ENCODE data around the gene RCSD1.

Gene RCSD1

GRCh38 chr1:167623951-167624350 is 6.1 kb upstream of the RCSD1 start:
- no peaks in the 10 kb centered on the region for H3K9me3 Mint-ChIP-seq
- DNase-seq (ENCODE audit: low spot score in 2 of 2) (no peak), ATAC-seq (replicated peaks; ENCODE audit: extremely low read depth, poor library complexity, severe bottlenecking) (no peak)
- H3K36me3 Mint-ChIP-seq (ENCODE audit: insufficient read depth), result peaks cover 9% of the 10 kb centered on the region
- H3K4me1 Mint-ChIP-seq, result peaks cover 53% of the 10 kb centered on the region
- no peaks in the 10 kb centered on the region for H3K27me3 Mint-ChIP-seq
- H3K27ac Mint-ChIP-seq (ENCODE audit: low read depth), result no peak overlapping the region
- H3K4me3 Mint-ChIP-seq, result no peak overlapping the region

GRCh38 chr1:167625040-167625823 is 4.8 kb upstream of the RCSD1 start:
- ATAC-seq (replicated peaks; ENCODE audit: extremely low read depth, poor library complexity, severe bottlenecking), result no peak
- Mint-ChIP-seq H3K27me3 (no peaks in the 10 kb centered on the region), H3K27ac (ENCODE audit: low read depth) (no peak overlapping the region), H3K9me3 (no peaks in the 10 kb centered on the region), H3K4me3 (no peak overlapping the region), H3K4me1 (peaks cover 53% of the 10 kb centered on the region), H3K36me3 (ENCODE audit: insufficient read depth) (peaks cover 16% of the 10 kb centered on the region)
- no peak for DNase-seq (ENCODE audit: low spot score in 2 of 2)

- Mint-ChIP-seq H3K27me3 (no peaks in the 10 kb centered on the region), H3K27ac (ENCODE audit: low read depth) (peak overlapping the region; percentile 97), H3K4me3 (peak overlapping the region; percentile 94), H3K9me3 (no peaks in the 10 kb centered on the region), H3K36me3 (ENCODE audit: insufficient read depth) (peaks cover 20% of the 10 kb centered on the region), H3K4me1 (peaks cover 62% of the 10 kb centered on the region)
- DNase-seq (ENCODE audit: low spot score in 2 of 2), result no peak
- no peak for ATAC-seq (replicated peaks; ENCODE audit: extremely low read depth, poor library complexity, severe bottlenecking)
Measured at GRCh38 chr1:167627615-167627864, 2.5 kb upstream of the RCSD1 start.

GRCh38 chr1:167627865-167628641 is 2.0 kb upstream of the RCSD1 start:
- DNase-seq (ENCODE audit: low spot score in 2 of 2) (peak; percentile 45 to 64), ATAC-seq (replicated peaks; ENCODE audit: extremely low read depth, poor library complexity, severe bottlenecking) (peak; percentile 80)
- H3K4me1 Mint-ChIP-seq, result peaks cover 67% of the 10 kb centered on the region
- H3K27me3 Mint-ChIP-seq, result no peaks in the 10 kb centered on the region
- peak overlapping the region; percentile 97 for H3K27ac Mint-ChIP-seq (ENCODE audit: low read depth)
- peaks cover 23% of the 10 kb centered on the region for H3K36me3 Mint-ChIP-seq (ENCODE audit: insufficient read depth)
- H3K4me3 Mint-ChIP-seq, result peak overlapping the region; percentile 94
- H3K9me3 Mint-ChIP-seq, result no peaks in the 10 kb centered on the region

- no peak for DNase-seq (ENCODE audit: low spot score in 2 of 2)
- no peak for ATAC-seq (replicated peaks; ENCODE audit: extremely low read depth, poor library complexity, severe bottlenecking)
- peaks cover 72% of the 10 kb centered on the region for H3K4me1 Mint-ChIP-seq
- peak overlapping the region; percentile 94 for H3K4me3 Mint-ChIP-seq
- H3K27me3 Mint-ChIP-seq, result no peaks in the 10 kb centered on the region
- H3K9me3 Mint-ChIP-seq, result no peaks in the 10 kb centered on the region
- H3K27ac Mint-ChIP-seq (ENCODE audit: low read depth), result peak overlapping the region; percentile 97
- peaks cover 25% of the 10 kb centered on the region for H3K36me3 Mint-ChIP-seq (ENCODE audit: insufficient read depth)
Measured at GRCh38 chr1:167628741-167629515, 1.1 kb upstream of the RCSD1 start.

GRCh38 chr1:167630568-167631385 is 745 bp downstream of the RCSD1 start:
- Mint-ChIP-seq H3K9me3 (no peaks in the 10 kb centered on the region), H3K27ac (ENCODE audit: low read depth) (peak overlapping the region; percentile 97), H3K27me3 (no peaks in the 10 kb centered on the region), H3K4me3 (peak overlapping the region; percentile 94), H3K4me1 (peaks cover 76% of the 10 kb centered on the region), H3K36me3 (ENCODE audit: insufficient read depth) (peaks cover 27% of the 10 kb centered on the region)
- DNase-seq (ENCODE audit: low spot score in 2 of 2) (no peak), ATAC-seq (replicated peaks; ENCODE audit: extremely low read depth, poor library complexity, severe bottlenecking) (no peak)

GRCh38 chr1:167631386-167631935 is 1.4 kb downstream of the RCSD1 start:
- peak overlapping the region; percentile 97 for H3K27ac Mint-ChIP-seq (ENCODE audit: low read depth)
- H3K36me3 Mint-ChIP-seq (ENCODE audit: insufficient read depth), result peaks cover 27% of the 10 kb centered on the region
- DNase-seq (ENCODE audit: low spot score in 2 of 2), result no peak
- no peaks in the 10 kb centered on the region for H3K27me3 Mint-ChIP-seq
- H3K9me3 Mint-ChIP-seq, result no peaks in the 10 kb centered on the region
- peaks cover 76% of the 10 kb centered on the region for H3K4me1 Mint-ChIP-seq
- ATAC-seq (replicated peaks; ENCODE audit: extremely low read depth, poor library complexity, severe bottlenecking), result no peak
- H3K4me3 Mint-ChIP-seq, result peak overlapping the region; percentile 94

- H3K36me3 Mint-ChIP-seq (ENCODE audit: insufficient read depth), result peaks cover 25% of the 10 kb centered on the region
- peak overlapping the region; percentile 97 for H3K27ac Mint-ChIP-seq (ENCODE audit: low read depth)
- H3K27me3 Mint-ChIP-seq, result no peaks in the 10 kb centered on the region
- H3K4me1 Mint-ChIP-seq, result peaks cover 82% of the 10 kb centered on the region
- DNase-seq (ENCODE audit: low spot score in 2 of 2) (no peak), ATAC-seq (replicated peaks; ENCODE audit: extremely low read depth, poor library complexity, severe bottlenecking) (peak; percentile 29)
- H3K9me3 Mint-ChIP-seq, result no peaks in the 10 kb centered on the region
- H3K4me3 Mint-ChIP-seq, result peak overlapping the region; percentile 94
Measured at GRCh38 chr1:167631936-167632614, 2.0 kb downstream of the RCSD1 start.

- peaks cover 23% of the 10 kb centered on the region for H3K36me3 Mint-ChIP-seq (ENCODE audit: insufficient read depth)
Measured at GRCh38 chr1:167633258-167633944, 3.4 kb downstream of the RCSD1 start.

GRCh38 chr1:167634435-167634834 is 4.4 kb downstream of the RCSD1 start:
- ATAC-seq (replicated peaks; ENCODE audit: extremely low read depth, poor library complexity, severe bottlenecking), result no peak
- no peak for DNase-seq (ENCODE audit: low spot score in 2 of 2)
- Mint-ChIP-seq H3K4me3 (peak overlapping the region; percentile 94), H3K36me3 (ENCODE audit: insufficient read depth) (peaks cover 23% of the 10 kb centered on the region), H3K27me3 (no peaks in the 10 kb centered on the region), H3K4me1 (peaks cover 84% of the 10 kb centered on the region), H3K9me3 (no peaks in the 10 kb centered on the region), H3K27ac (ENCODE audit: low read depth) (peak overlapping the region; percentile 63)

More at GRCh38 chr1:167633258-167633944, 3.4 kb downstream of the RCSD1 start:
- Mint-ChIP-seq H3K4me3 (peak overlapping the region; percentile 94), H3K9me3 (no peaks in the 10 kb centered on the region), H3K27me3 (no peaks in the 10 kb centered on the region), H3K27ac (ENCODE audit: low read depth) (peak overlapping the region; percentile 97), H3K4me1 (peaks cover 84% of the 10 kb centered on the region)
- no peak for ATAC-seq (replicated peaks; ENCODE audit: extremely low read depth, poor library complexity, severe bottlenecking)
- DNase-seq (ENCODE audit: low spot score in 2 of 2), result no peak

- Mint-ChIP-seq H3K27ac (ENCODE audit: low read depth) (peak overlapping the region; percentile 63), H3K4me3 (peak overlapping the region; percentile 94), H3K4me1 (peaks cover 86% of the 10 kb centered on the region), H3K36me3 (ENCODE audit: insufficient read depth) (peaks cover 23% of the 10 kb centered on the region), H3K9me3 (no peaks in the 10 kb centered on the region), H3K27me3 (no peaks in the 10 kb centered on the region)
- no peak for DNase-seq (ENCODE audit: low spot score in 2 of 2)
- no peak for ATAC-seq (replicated peaks; ENCODE audit: extremely low read depth, poor library complexity, severe bottlenecking)
Measured at GRCh38 chr1:167635156-167635648, 5.2 kb downstream of the RCSD1 start.

Measured in central memory CD8-positive, alpha-beta T cell (primary cell).